ENCODE data around the gene SCN10A.

SCN10A gene

DNA sequence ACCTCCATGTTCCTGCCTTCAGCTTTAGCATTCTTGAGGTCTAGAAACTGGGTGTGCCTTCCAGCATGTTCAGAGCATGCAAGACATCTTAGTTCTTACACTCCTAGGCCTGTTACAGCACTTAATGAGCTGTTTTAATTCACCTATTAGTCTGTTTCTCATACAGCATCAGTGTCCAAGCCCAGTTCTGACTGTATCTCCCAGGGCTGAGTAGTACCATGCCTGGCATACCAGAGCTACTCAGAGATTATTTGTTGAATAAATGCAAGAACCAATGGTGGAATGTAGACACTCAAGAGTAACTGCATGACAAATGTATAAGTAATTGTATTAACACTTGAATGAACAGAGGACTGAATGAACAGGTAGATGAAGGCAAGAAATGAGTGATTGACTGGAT is 104.7 kb downstream of the SCN10A start:
- Histone ChIP-seq H3K27ac (no peak overlapping the region), H3K9me3 (no peaks in the 10 kb centered on the region), H3K27me3 (peaks cover 32% of the 10 kb centered on the region), H3K4me1 (ENCODE audit: control insufficient read depth in 1 of 2, insufficient read depth in 1 of 2, low read depth in 1 of 2, low read length in 1 of 2) (no peaks in the 10 kb centered on the region), H3K4me3 (ENCODE audit: low read depth in 1 of 2, low read length in 1 of 2) (no peak overlapping the region), H3K36me3 (no peaks in the 10 kb centered on the region)
- TF ChIP-seq, protein P1, sequence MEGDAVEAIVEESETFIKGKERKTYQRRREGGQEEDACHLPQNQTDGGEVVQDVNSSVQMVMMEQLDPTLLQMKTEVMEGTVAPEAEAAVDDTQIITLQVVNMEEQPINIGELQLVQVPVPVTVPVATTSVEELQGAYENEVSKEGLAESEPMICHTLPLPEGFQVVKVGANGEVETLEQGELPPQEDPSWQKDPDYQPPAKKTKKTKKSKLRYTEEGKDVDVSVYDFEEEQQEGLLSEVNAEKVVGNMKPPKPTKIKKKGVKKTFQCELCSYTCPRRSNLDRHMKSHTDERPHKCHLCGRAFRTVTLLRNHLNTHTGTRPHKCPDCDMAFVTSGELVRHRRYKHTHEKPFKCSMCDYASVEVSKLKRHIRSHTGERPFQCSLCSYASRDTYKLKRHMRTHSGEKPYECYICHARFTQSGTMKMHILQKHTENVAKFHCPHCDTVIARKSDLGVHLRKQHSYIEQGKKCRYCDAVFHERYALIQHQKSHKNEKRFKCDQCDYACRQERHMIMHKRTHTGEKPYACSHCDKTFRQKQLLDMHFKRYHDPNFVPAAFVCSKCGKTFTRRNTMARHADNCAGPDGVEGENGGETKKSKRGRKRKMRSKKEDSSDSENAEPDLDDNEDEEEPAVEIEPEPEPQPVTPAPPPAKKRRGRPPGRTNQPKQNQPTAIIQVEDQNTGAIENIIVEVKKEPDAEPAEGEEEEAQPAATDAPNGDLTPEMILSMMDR (IDR thresholded peaks at IDR 0.05) = no peak

DNA sequence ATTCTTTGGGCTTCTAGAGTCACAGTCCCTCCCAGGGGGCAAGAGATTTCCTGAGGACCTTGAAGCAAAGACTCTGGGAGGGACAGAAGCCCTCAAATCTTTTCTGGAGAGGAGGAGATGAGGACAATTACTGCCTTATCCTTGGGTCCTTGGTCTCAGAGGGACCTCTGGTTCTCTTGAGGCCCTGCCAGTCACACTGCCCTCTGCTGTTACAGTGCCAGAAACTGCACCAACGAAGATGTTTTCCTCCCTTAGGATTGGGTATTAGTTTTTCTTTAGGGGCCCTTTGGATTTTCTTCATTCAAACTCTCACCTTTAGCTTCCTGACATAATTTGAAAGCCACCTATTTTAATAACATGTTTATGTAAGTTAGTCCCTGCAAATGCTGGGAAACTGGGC is 108.3 kb downstream of the SCN10A start:
- Histone ChIP-seq H3K27me3 (peaks cover 46% of the 10 kb centered on the region), H3K9me3 (no peaks in the 10 kb centered on the region), H3K4me3 (ENCODE audit: low read depth in 1 of 2, low read length in 1 of 2) (no peak overlapping the region), H3K27ac (no peak overlapping the region), H3K4me1 (ENCODE audit: control insufficient read depth in 1 of 2, insufficient read depth in 1 of 2, low read depth in 1 of 2, low read length in 1 of 2) (no peaks in the 10 kb centered on the region), H3K36me3 (no peaks in the 10 kb centered on the region)
- TF ChIP-seq, protein P1 (IDR thresholded peaks at IDR 0.05) = no peak

DNA sequence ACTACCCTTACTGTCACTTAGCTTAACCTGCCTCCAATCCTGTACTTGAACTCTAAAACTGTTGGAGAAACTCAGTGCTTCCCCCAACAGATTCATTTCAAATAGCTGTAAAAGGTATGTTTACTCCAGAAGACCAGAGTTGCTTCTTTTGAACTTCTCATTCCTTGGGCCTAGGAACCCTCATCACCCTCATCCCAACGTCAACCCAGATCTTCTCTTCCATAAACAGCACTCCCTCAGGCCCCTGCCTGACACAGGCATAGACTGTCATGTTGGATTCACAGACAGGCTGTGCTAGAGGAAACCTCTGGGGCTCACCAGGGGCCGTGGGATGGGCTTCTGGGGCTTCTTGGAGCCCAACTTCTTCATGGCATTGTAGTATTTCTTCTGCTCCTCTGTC is 109.1 kb downstream of the SCN10A start:
- H3K27ac ChIP-seq = no peak overlapping the region
- no peak overlapping the region for H3K4me3 ChIP-seq (ENCODE audit: low read depth in 1 of 2, low read length in 1 of 2)
- peaks cover 43% of the 10 kb centered on the region for H3K27me3 ChIP-seq
- TF ChIP-seq, protein P1 (IDR thresholded peaks at IDR 0.05) = no peak
- no peaks in the 10 kb centered on the region for H3K4me1 ChIP-seq (ENCODE audit: control insufficient read depth in 1 of 2, insufficient read depth in 1 of 2, low read depth in 1 of 2, low read length in 1 of 2)
- H3K9me3 ChIP-seq = no peaks in the 10 kb centered on the region
- no peaks in the 10 kb centered on the region for H3K36me3 ChIP-seq

DNA sequence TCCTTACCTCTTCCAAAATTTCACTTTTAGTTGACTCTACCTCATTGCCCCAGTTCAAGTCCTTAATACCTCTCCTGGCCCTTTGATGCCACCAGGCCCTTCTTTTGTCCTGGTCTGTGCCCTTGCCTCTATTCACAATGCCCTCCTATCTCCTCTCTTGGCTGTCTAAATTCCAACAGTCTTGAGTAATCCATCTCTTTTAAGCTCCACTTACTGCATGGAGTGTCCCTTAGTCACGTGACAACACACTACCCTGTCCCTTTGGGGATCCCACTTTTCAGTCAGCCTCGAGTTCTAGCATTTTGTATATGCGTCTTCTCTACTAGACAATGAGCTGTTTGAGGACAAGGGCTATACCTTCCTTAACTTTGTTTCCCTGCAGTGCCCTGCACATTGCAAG is 113.8 kb downstream of the SCN10A start:
- no peaks in the 10 kb centered on the region for H3K4me1 ChIP-seq (ENCODE audit: control insufficient read depth in 1 of 2, insufficient read depth in 1 of 2, low read depth in 1 of 2, low read length in 1 of 2)
- no peaks in the 10 kb centered on the region for H3K9me3 ChIP-seq
- no peak overlapping the region for H3K27ac ChIP-seq
- H3K4me3 ChIP-seq (ENCODE audit: low read depth in 1 of 2, low read length in 1 of 2) = no peak overlapping the region
- peaks cover 27% of the 10 kb centered on the region for H3K27me3 ChIP-seq
- no peaks in the 10 kb centered on the region for H3K36me3 ChIP-seq
- TF ChIP-seq, protein P1 (IDR thresholded peaks at IDR 0.05) = no peak

DNA sequence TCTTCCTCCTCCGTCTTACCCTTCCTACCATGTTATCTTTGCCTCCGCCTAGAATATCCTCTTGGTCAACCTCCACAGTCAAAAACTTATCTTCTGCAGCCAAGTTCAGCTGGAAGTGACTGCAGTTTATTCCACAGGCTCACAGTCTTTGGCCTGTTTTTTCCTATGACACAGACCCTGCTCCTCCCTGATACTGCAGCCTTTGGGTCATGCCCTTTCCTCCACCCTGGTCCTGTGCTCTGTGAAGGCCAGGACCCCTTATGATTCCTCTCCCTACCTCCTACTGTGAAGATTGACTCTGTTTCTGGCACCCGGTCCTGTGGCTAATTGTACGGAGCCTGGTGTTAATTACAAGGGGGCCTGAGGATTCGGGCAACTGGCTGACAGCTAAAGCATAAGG is 117.3 kb downstream of the SCN10A start:
- H3K4me3 ChIP-seq (ENCODE audit: low read depth in 1 of 2, low read length in 1 of 2) = no peak overlapping the region
- TF ChIP-seq, protein P1 (IDR thresholded peaks at IDR 0.05) = no peak
- no peaks in the 10 kb centered on the region for H3K36me3 ChIP-seq
- no peaks in the 10 kb centered on the region for H3K4me1 ChIP-seq (ENCODE audit: control insufficient read depth in 1 of 2, insufficient read depth in 1 of 2, low read depth in 1 of 2, low read length in 1 of 2)
- H3K9me3 ChIP-seq = no peaks in the 10 kb centered on the region
- no peak overlapping the region for H3K27ac ChIP-seq
- H3K27me3 ChIP-seq = peaks cover 9% of the 10 kb centered on the region

DNA sequence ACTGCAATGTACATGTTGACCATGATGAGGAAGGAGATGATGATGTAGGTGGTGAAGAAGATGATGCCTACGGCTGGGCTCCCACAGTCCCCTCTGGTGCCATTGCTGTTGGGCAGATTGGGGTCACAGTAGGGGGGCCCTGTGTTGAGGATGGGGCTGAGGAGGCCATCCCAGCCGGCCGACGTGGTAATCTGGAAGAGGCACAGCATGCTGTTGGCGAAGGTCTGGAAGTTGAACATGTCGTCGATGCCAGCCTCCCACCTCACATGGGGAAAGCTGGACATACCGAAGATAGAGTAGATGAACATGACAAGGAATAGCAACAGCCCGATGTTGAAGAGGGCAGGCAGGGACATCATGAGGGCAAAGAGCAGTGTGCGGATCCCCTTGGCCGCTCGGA is 118.0 kb downstream of the SCN10A start:
- no peaks in the 10 kb centered on the region for H3K4me1 ChIP-seq (ENCODE audit: control insufficient read depth in 1 of 2, insufficient read depth in 1 of 2, low read depth in 1 of 2, low read length in 1 of 2)
- TF ChIP-seq, protein P1 (IDR thresholded peaks at IDR 0.05) = no peak
- no peak overlapping the region for H3K27ac ChIP-seq
- no peak overlapping the region for H3K4me3 ChIP-seq (ENCODE audit: low read depth in 1 of 2, low read length in 1 of 2)
- no peaks in the 10 kb centered on the region for H3K36me3 ChIP-seq
- H3K27me3 ChIP-seq = peaks cover 5% of the 10 kb centered on the region
- H3K9me3 ChIP-seq = no peaks in the 10 kb centered on the region
